Adrenal gland (tissue), 5 donors: ENCODE data around the gene DNM2.

Source experiments
- POLR2A ChIP-seq, 2 donors: fragments of 450-650 bp; IDR thresholded peaks; one replicate each; pipeline ENCODE4 v1.6.1; 2017; ENCODE audit warnings: antibody characterized with exemption in 2 of 2, mild to moderate bottlenecking in 2 of 2, moderate library complexity in 1 of 2
- TF ChIP-seq, protein P1 (sequence below), 6 experiments: fragments of 450-650 bp in 4 of 6; fragments of 200-600 bp in 2 of 6; sonication (generic) in 1 of 6; IDR thresholded peaks; 1 replicate in 5 of 6; 2 replicates in 1 of 6; pipeline versions ENCODE4 v1.5.1 to v1.8.0; 2016 to 2021; ENCODE audit warnings: antibody characterized with exemption in 6 of 6, mild to moderate bottlenecking in 2 of 6, moderate library complexity in 1 of 6
- donor health status: DM: no; HTN: no; CAD: no.

DNA sequence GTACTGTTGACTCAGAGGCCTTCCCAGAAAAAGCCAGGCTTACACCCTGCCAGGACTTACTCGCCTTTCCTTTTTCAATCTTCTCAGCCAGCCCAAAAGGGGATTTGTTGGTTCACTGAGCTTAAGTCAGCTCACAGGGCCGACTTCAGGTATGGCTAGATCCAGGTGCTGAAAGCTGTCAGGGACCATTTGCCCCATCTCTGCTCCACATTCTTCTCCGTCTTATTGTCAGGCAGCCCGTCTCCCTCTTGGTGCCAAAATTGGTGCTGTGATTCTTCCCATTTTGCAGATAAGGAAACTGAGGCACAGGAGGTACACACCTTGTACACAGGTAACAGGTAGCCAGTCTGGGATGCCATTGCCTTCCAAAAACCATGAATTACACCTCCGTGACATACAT, 132.8 kb downstream of the DNM2 start:
- TF ChIP-seq POLR2A (IDR thresholded peaks at IDR 0.05), result no peak
- TF ChIP-seq, protein P1, sequence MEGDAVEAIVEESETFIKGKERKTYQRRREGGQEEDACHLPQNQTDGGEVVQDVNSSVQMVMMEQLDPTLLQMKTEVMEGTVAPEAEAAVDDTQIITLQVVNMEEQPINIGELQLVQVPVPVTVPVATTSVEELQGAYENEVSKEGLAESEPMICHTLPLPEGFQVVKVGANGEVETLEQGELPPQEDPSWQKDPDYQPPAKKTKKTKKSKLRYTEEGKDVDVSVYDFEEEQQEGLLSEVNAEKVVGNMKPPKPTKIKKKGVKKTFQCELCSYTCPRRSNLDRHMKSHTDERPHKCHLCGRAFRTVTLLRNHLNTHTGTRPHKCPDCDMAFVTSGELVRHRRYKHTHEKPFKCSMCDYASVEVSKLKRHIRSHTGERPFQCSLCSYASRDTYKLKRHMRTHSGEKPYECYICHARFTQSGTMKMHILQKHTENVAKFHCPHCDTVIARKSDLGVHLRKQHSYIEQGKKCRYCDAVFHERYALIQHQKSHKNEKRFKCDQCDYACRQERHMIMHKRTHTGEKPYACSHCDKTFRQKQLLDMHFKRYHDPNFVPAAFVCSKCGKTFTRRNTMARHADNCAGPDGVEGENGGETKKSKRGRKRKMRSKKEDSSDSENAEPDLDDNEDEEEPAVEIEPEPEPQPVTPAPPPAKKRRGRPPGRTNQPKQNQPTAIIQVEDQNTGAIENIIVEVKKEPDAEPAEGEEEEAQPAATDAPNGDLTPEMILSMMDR (IDR thresholded peaks at IDR 0.05), result no peak
